ENCODE results near the gene HNRNPAB. TPM values are rescaled to one million over a fixed set of nuclear protein-coding genes. Genes with fewer than 3 reads are reported as not detected.

HNRNPAB gene
- total and polyA plus RNA-seq, 2 experiments from 2014 or later, result 85.2 to 175 TPM

GRCh38 chr5:178223828-178224335 is 19.5 kb downstream of the HNRNPAB start:
- Histone ChIP-seq H4K20me1 (ENCODE audit: insufficient read depth, poor library complexity, severe bottlenecking) (peaks cover under 1% of the 10 kb centered on the region), H3K9me2 (replicated peaks; ENCODE audit: insufficient read depth) (no peaks in the 10 kb centered on the region), H3K36me3 (replicated peaks; ENCODE audit: insufficient read depth, low read depth) (no peaks in the 10 kb centered on the region), H3K4me3 (no peak overlapping the region), H3K79me2 (peaks cover 11% of the 10 kb centered on the region), H3K27me3 (no peaks in the 10 kb centered on the region), H3K4me1 (ENCODE audit: insufficient read depth) (peaks cover 8% of the 10 kb centered on the region), H2AFZ (no peak overlapping the region), H3K27ac (no peak overlapping the region), H3K9me3 (ENCODE audit: low read depth) (no peaks in the 10 kb centered on the region), H3K4me2 (no peak overlapping the region)
- TF ChIP-seq EZH2 (IDR thresholded peaks at IDR 0.05; ENCODE audit: borderline replicate concordance), result no peak
- no peak for TF ChIP-seq CTCF (IDR thresholded peaks at IDR 0.05; ENCODE audit: poor library complexity)
- no peak for TF ChIP-seq EZH2phosphoT487 (IDR thresholded peaks at IDR 0.05; ENCODE audit: low read depth, severe bottlenecking, unreplicated experiment)
- 70% methylated on average over 13 of the region's 13 CpGs for WGBS (ENCODE audit: low lambda C conversion rate, missing lambda C conversion rate)
- DNase-seq (ENCODE audit: low spot score), result no peak

DNA sequence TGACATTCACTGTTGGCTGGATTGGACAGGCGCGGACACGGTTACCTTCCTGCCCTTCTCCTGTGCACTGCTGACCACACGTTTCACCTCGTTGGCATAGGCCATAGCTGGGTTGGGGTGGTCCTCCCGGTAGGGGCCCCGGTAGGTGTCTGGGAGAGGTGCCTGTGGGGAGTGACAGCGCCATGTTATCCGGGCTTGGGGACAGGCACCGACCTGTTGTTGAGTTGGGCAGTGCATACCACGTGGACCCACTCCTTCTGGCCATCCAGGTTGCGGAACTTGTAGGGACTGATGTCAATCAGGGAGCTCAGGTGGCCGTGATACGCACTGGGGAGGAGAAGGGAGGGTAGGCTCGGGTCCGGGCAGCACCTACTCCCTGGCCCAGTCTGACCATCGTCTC is 20.1 kb downstream of the HNRNPAB start:
- Histone ChIP-seq H3K9me2 (replicated peaks; ENCODE audit: insufficient read depth) (no peaks in the 10 kb centered on the region), H4K20me1 (ENCODE audit: insufficient read depth, poor library complexity, severe bottlenecking) (no peaks in the 10 kb centered on the region), H2AFZ (no peak overlapping the region), H3K4me2 (no peak overlapping the region), H3K27ac (no peak overlapping the region), H3K36me3 (replicated peaks; ENCODE audit: insufficient read depth, low read depth) (peaks cover under 1% of the 10 kb centered on the region), H3K27me3 (no peaks in the 10 kb centered on the region), H3K9me3 (ENCODE audit: low read depth) (no peaks in the 10 kb centered on the region), H3K79me2 (peaks cover 15% of the 10 kb centered on the region), H3K4me1 (ENCODE audit: insufficient read depth) (peaks cover 8% of the 10 kb centered on the region), H3K4me3 (no peak overlapping the region)
- WGBS (ENCODE audit: low lambda C conversion rate, missing lambda C conversion rate), result 97% methylated on average over 17 of the region's 17 CpGs
- TF ChIP-seq EZH2phosphoT487 (IDR thresholded peaks at IDR 0.05; ENCODE audit: low read depth, severe bottlenecking, unreplicated experiment), result no peak
- TF ChIP-seq EZH2 (IDR thresholded peaks at IDR 0.05; ENCODE audit: borderline replicate concordance), result no peak
- TF ChIP-seq CTCF (IDR thresholded peaks at IDR 0.05; ENCODE audit: poor library complexity), result no peak
- DNase-seq (ENCODE audit: low spot score), result no peak

DNA sequence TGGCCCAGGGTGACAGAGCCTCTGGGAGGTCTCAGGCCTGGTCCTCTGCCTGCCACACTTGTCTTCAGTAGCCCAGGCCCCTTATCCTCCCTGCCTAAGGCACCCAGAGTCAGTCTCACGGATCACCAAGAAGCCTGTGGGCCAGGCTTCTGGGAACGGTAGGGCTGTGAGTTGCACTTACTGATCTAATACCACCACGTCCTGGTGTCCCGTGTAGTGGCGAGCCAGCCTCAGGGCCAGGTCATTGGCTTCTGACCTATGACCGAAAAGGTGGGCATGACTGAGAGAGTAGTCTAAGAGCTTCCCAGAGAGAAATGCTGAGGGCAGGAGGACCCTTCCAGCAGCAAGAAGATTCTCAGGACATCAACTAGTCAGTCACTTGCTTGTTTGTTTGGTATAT is 20.8 kb downstream of the HNRNPAB start:
- Histone ChIP-seq H3K9me3 (ENCODE audit: low read depth) (no peaks in the 10 kb centered on the region), H3K27me3 (no peaks in the 10 kb centered on the region), H3K9me2 (replicated peaks; ENCODE audit: insufficient read depth) (no peaks in the 10 kb centered on the region), H4K20me1 (ENCODE audit: insufficient read depth, poor library complexity, severe bottlenecking) (no peaks in the 10 kb centered on the region), H2AFZ (no peak overlapping the region), H3K4me1 (ENCODE audit: insufficient read depth) (peaks cover 11% of the 10 kb centered on the region), H3K27ac (peak overlapping the region; percentile 70), H3K4me3 (no peak overlapping the region), H3K36me3 (replicated peaks; ENCODE audit: insufficient read depth, low read depth) (peaks cover 3% of the 10 kb centered on the region), H3K79me2 (peaks cover 22% of the 10 kb centered on the region), H3K4me2 (no peak overlapping the region)
- DNase-seq (ENCODE audit: low spot score), result no peak
- WGBS (ENCODE audit: low lambda C conversion rate, missing lambda C conversion rate), result 96% methylated on average over 6 of the region's 6 CpGs
- TF ChIP-seq EZH2 (IDR thresholded peaks at IDR 0.05; ENCODE audit: borderline replicate concordance) (no peak), EZH2phosphoT487 (IDR thresholded peaks at IDR 0.05; ENCODE audit: low read depth, severe bottlenecking, unreplicated experiment) (no peak), CTCF (IDR thresholded peaks at IDR 0.05; ENCODE audit: poor library complexity) (no peak)
